Activated CD8-positive, alpha-beta memory T cell treated with anti-CD3 and anti-CD28 coated beads, Interleukin-2, amount 50 U/mL, for 1 hour (primary cell): ENCODE data around the gene CHADL.
A peak's percentile ranks its signal among the peaks of the same experiment; 100 is the strongest.

ENCODE experiments used
- DNase-seq: peaks from one replicate; pipeline ENCODE4 v3.0.0-alpha.2; 2020; ENCODE audit errors: extremely low read depth

Gene CHADL

DNA sequence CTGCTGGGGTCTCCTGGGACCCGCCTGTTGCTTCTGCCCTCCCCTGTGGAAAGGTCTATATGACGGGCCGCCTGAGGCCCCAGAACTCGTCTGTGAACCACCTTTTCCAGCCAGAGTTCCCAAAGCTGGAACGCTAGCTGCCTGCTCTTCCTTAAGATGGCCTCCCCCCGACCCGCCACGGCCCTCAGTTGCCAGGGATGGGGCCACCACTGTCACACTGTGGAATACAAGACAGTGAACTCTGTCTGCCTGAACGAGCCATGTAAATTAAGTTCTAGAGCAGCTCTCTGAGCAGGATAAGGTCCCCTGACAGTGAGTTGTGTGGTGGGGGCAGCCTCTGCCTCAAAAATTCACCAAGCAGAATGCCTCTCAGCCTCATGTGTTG, 10.3 kb downstream of the CHADL start:
- no peak for DNase-seq

GRCh38 chr22:41229730-41230400, 10.9 kb downstream of the CHADL start:
- DNase-seq, result no peak

- DNase-seq, result no peak
Measured at GRCh38 chr22:41229215-41229614, 11.5 kb downstream of the CHADL start.

DNA sequence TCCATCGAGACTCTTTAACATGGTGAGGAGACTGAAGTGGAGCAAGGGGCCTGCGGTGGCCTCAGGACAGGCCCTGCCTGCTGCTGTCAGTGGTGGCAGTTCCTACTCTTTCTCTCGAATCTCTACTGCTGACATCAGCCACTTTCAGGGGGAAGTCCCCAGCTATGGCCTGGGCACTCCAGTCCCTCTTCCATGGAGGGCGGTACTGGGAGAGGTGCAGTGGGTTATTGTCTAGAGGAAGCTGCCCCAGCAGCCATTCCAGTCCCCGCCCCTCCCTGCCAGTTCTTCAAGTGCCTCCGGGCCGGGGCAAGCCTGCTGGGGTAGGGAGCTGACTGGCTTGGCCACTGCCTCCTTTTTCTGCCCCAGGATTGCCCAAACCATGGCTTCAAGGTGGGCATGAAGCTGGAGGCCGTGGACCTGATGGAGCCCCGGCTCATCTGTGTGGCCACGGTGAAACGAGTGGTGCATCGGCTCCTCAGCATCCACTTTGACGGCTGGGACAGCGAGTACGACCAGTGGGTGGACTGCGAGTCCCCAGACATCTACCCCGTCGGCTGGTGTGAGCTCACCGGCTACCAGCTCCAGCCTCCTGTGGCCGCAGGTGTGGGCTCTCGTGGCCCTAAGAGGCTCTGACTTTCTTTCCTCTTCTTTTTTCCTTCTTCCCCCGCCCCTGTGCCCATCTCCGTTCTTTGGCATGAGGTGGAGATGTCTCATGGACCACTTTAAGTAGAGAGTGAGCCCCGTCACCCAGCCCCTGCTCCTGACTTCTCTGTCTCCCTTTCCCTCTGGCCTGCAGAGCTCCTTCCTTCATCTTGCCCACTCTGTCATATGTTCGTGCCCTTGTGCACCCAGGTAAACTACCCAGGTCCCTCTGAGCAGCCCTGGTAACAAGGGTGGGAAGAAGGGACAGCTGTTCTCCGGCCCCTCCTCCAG, 13.7 kb downstream of the CHADL start:
- DNase-seq, result no peak

GRCh38 chr22:41223535-41223934, 17.2 kb downstream of the CHADL start:
- no peak for DNase-seq

DNA sequence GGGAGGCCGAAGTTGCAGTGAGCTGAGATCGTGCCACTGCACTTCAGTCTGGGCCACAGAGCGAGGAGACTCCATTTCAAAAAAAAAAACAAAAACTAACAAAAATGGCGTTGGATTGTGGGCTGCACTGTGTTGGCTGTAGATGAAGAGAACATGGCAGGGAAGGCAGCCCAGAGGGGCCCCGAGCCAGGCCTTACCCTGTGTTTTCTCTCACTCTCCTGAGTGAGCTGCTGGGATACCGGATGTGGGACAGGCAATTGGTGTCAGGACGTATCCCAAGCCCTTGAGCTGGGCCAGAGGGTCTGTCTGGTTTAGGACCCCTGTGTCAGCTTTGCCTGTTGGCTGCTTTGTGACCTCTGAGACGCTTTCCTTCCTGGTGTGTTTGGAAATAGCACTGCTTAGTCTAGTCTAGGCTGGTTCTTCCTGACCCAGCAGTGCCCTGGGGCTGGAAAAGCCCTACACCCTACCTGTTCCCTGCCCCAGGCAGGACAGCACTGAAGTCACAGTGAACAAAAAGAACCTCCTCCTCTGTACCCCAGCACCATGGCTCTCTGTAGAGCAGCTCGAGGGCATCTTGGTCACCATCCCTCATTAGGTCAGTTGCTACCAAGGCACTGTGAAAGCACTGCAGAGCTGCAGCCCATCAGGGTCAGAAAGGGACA, 17.8 kb downstream of the CHADL start:
- no peak for DNase-seq

GRCh38 chr22:41217553-41218157, 23.1 kb downstream of the CHADL start:
- DNase-seq, result no peak

GRCh38 chr22:41216984-41217383, 23.7 kb downstream of the CHADL start:
- no peak for DNase-seq

DNA sequence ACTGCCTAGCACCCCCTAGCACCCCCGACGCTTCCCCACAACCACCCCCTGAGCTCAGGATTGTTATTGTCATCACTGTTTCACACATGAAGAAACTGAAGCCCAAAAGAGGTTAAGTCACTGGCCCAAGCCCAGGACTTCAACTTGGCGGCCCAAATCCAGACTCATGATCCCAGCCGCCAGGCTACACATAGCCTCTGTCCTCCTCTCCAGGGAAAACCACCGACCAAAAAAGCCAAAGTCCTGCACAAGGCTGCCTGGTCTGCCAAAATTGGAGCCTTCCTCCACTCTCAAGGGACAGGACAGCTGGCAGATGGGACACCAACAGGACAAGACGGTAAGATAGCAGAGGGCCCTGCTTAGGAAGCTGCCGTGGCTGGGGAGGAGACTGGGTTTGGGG, 24.8 kb downstream of the CHADL start:
- no peak for DNase-seq

GRCh38 chr22:41215409-41215808, 25.3 kb downstream of the CHADL start:
- DNase-seq, result no peak

- DNase-seq, result no peak
Measured at GRCh38 chr22:41206719-41207118, 34.0 kb downstream of the CHADL start.

DNA sequence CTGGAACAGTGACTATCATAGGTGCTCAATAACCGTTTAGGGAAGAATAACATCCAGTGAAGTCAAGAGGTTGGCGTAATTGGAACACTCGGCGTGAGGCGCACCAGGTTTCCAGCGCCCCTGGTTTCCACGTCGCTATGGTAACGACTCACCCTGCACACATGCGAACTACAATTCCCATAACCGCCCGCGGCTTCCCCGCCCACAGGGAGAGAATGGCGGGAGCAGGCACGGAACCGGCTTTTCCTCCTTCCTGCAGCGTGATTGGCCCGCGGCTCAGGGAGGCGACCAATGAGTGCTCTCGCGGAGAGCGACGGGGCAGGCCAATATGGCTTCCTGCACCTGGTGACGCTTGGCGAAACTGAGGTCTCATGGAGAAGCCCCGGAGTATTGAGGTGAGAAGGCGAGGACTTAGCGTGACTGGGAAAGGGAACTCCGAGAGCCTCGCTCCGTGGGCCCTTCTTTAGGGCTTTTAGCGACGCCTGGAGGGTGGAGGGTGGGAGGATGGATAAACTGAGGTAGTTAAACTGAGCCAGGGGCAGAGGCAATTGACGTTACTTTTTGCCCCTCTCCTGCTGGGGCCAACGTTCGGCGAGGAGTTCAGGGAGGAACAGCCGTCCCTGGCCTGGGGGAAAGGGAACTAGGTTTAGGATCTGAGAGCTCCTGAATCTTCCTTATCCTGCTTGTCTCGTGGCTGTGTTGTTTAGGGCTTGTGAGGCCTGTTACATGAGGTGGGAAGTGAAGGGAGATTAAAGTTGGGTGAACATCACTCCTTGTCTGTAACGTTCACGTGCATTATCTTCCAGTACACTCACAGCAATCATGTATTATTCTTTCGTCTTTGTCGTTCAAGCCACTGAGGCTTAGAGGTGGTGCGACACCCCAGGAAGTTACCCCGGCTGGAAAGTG, 35.5 kb downstream of the CHADL start, which contains the start of gene L3MBTL2:
Gene L3MBTL2, plus strand, starts transcription at position 321 of the 909 bp plus-strand sequence. Its CDS starts 51 bp downstream, at position 372.
- DNase-seq, result peak; percentile 95

- DNase-seq, result no peak
Measured at GRCh38 chr22:41204066-41204465, 36.7 kb downstream of the CHADL start.

- DNase-seq, result no peak
Measured at GRCh38 chr22:41203118-41203517, 37.6 kb downstream of the CHADL start.

DNA sequence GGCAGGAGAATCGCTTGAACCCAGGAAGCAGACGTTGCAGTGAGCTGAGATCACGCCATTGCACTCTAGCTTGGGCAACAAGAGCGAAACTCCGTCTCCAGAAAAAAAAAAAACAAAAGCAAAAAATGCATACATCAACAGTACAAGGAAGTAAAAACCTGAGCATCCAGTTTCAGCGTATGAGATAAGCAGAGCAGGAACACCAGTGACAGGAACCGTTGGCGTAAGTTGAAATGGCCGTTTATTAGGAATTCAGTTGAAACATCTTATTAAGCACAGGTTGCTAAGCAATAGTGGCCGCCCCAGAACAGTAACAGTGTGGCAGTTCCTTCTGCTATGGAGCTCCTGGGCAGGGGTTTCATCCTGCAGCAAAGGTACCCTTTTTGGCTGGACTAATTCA, 39.6 kb downstream of the CHADL start:
- DNase-seq, result no peak

DNA sequence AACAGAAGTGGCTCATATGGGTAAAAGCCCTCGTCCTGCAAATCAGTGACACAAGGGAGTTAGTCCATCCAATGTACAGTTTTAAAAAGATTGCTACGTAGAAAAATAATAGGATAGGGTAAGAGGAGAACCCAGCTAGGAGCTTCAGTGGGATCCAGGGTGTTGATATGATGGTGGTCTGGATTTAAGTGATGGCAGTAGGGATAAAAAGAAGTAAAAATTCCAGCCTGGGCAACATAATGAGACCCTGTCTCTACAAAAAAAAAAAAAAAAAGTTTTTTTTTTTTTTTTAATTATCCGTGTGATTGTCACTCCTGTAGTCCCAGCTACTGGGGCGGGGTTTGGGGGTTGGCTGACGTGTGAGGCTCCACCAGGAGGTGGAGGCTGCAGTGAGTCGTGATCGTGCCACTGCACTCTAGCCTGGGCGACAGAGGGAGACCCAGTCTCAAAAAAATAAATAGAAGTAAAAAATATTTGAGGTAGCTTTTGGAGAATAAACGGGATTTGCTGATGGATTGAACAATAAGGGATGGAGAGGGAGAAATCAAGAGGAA, 42.6 kb downstream of the CHADL start:
- no peak for DNase-seq

- peak; percentile 30 for DNase-seq
Measured at GRCh38 chr22:41197038-41197972, 43.4 kb downstream of the CHADL start.

DNA sequence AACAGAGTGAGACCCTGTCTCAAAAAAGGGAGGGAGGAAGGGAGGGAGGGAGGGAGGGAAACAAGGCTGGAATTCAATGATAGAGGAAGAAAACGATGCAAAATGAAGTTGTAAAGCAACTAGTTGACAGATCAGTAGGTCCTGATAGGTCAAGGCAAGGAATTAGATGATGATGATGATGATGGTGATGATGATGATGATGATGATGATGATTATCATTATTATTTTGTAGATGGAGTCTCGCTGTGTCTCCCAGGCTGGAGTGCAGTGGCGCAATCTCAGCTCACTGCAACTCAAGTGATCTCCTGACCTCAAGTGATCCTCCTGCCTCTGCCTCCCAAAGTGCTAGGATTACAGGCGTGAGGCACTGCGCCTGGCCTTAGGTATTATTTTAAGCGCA, 46.9 kb downstream of the CHADL start:
- no peak for DNase-seq

- DNase-seq, result no peak
Measured at GRCh38 chr22:41191467-41191866, 49.3 kb downstream of the CHADL start.

GRCh38 chr22:41184679-41185078, 56.1 kb downstream of the CHADL start:
- DNase-seq, result no peak
